Nephron (organoid): ENCODE results near the gene PHACTR1.

ENCODE experiments used
- H3K27ac Mint-ChIP-seq, 3 experiments: 2 replicates each; pipeline ENCODE4 v1.8.0; 2020; ENCODE audit warnings: mixed read lengths in 3 of 3, mild to moderate bottlenecking in 2 of 3, moderate library complexity in 1 of 3
- H3K27me3 Mint-ChIP-seq: 2 replicates; pipeline ENCODE4 v1.8.0; 2021; ENCODE audit warnings: low read depth, mild to moderate bottlenecking, moderate library complexity, mixed read lengths
- H3K36me3 Mint-ChIP-seq: 2 replicates; pipeline ENCODE4 v1.8.0; 2020; ENCODE audit warnings: low read depth, mixed read lengths
- H3K4me1 Mint-ChIP-seq: 2 replicates; pipeline ENCODE4 v1.8.0; 2020; ENCODE audit warnings: mixed read lengths
- H3K4me3 Mint-ChIP-seq, 3 experiments: 2 replicates each; pipeline ENCODE4 v1.8.0; 2020; ENCODE audit warnings: mild to moderate bottlenecking in 3 of 3, mixed read lengths in 3 of 3, moderate library complexity in 2 of 3
- H3K9me3 Mint-ChIP-seq: 2 replicates; pipeline ENCODE4 v1.8.0; 2020; ENCODE audit warnings: mixed read lengths
- TF ChIP-seq, protein P1 (sequence below), 3 experiments: fragments of 200-600 bp; sonication (generic); IDR thresholded peaks; one replicate each; pipeline ENCODE4 v1.5.0; 2021; ENCODE audit warnings: antibody characterized with exemption in 3 of 3; ENCODE audit not compliant: unreplicated experiment in 3 of 3

PHACTR1 gene

DNA sequence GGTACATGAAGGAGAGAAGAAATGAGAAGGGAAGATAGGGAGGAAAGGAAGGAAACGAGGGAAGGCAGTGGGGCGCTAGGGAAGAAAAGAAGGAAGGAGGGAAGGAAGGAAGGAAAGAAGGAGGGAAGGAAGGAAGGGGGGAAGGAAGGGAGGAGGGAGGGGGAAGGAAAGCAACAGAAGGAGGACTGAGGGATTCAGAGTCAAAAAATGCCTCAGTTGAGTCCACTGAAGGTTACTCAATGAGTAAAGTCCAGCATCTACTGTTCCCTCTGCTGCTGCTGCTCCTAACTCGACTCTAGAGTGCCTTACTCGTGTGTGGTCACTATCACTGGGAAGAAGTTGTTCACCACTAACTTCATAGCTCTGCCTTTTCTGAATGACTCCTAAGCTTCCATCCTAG, 33.8 kb downstream of the PHACTR1 start:
- no peaks in the 10 kb centered on the region for H3K36me3 Mint-ChIP-seq
- peak overlapping the region; percentile 70 to 82 (median 75) for H3K4me3 Mint-ChIP-seq
- peaks cover 5% of the 10 kb centered on the region for H3K9me3 Mint-ChIP-seq
- H3K27ac Mint-ChIP-seq = no peak overlapping the region
- TF ChIP-seq, protein P1, sequence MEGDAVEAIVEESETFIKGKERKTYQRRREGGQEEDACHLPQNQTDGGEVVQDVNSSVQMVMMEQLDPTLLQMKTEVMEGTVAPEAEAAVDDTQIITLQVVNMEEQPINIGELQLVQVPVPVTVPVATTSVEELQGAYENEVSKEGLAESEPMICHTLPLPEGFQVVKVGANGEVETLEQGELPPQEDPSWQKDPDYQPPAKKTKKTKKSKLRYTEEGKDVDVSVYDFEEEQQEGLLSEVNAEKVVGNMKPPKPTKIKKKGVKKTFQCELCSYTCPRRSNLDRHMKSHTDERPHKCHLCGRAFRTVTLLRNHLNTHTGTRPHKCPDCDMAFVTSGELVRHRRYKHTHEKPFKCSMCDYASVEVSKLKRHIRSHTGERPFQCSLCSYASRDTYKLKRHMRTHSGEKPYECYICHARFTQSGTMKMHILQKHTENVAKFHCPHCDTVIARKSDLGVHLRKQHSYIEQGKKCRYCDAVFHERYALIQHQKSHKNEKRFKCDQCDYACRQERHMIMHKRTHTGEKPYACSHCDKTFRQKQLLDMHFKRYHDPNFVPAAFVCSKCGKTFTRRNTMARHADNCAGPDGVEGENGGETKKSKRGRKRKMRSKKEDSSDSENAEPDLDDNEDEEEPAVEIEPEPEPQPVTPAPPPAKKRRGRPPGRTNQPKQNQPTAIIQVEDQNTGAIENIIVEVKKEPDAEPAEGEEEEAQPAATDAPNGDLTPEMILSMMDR (IDR thresholded peaks at IDR 0.05; ENCODE audit: unreplicated experiment in 3 of 3) = no peak
- H3K4me1 Mint-ChIP-seq = peaks cover 4% of the 10 kb centered on the region
- peaks cover 58% of the 10 kb centered on the region for H3K27me3 Mint-ChIP-seq

DNA sequence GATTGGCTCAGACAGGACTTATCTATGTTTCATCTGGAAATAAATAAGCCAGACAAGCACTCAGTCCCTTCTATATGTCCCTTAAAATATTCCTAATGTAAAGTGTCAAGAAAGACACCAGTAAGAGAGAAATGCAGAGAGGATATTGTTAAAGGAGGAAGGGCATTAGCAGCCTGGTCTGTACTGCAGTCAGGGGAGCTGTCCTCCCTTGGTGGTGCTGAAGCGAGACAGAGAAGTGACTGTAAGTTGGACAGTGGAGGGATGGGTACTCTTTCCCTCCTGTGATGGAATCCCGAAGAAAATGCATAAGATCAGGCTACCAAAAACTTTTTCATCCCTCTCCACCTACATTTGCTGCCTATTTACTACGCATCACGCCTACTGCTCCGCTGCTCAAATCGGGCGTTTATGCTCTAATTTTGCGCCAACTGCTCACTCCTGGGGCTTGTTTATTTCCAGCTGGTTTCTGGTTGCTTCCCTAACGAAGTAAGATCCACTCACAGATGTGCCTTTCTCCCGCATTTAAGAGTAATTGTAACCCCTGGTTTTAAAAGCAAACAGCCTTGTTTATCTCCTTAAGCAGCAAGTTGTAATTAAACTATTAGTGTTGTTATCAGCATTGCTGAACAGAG, 35.2 kb downstream of the PHACTR1 start:
- H3K27ac Mint-ChIP-seq = no peak overlapping the region
- H3K27me3 Mint-ChIP-seq = peaks cover 50% of the 10 kb centered on the region
- H3K9me3 Mint-ChIP-seq = peaks cover 5% of the 10 kb centered on the region
- H3K4me3 Mint-ChIP-seq = no peak overlapping the region
- H3K4me1 Mint-ChIP-seq = peaks cover 4% of the 10 kb centered on the region
- H3K36me3 Mint-ChIP-seq = no peaks in the 10 kb centered on the region
- TF ChIP-seq, protein P1 (IDR thresholded peaks at IDR 0.05; ENCODE audit: unreplicated experiment in 3 of 3) = no peak

GRCh38 chr6:12753036-12753435, 36.5 kb downstream of the PHACTR1 start:
- TF ChIP-seq, protein P1 (IDR thresholded peaks at IDR 0.05; ENCODE audit: unreplicated experiment in 3 of 3) = no peak
- H3K36me3 Mint-ChIP-seq = no peaks in the 10 kb centered on the region
- no peak overlapping the region for H3K27ac Mint-ChIP-seq
- peaks cover 2% of the 10 kb centered on the region for H3K9me3 Mint-ChIP-seq
- peaks cover 4% of the 10 kb centered on the region for H3K4me1 Mint-ChIP-seq
- H3K27me3 Mint-ChIP-seq = peaks cover 38% of the 10 kb centered on the region
- no peak overlapping the region for H3K4me3 Mint-ChIP-seq

DNA sequence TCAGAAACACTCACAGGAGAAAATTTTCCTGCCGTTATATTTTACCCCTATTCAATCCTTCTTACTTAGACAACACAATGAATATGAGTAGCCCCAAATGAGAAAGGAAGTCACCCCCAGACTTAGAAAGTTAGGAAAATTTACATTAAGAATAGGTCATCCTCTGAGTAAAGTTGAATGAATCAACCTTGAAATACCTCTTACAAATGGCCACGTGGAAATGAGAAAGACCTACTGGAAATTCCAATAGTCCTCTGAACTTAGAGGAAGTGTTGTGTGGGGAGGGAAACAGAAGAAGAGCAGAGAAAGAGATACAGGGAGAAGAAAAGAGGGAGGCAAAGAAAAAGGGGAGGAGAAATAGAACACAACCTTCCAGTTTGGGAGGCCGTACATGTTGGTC, 43.7 kb downstream of the PHACTR1 start:
- peaks cover 10% of the 10 kb centered on the region for H3K27me3 Mint-ChIP-seq
- H3K27ac Mint-ChIP-seq = no peak overlapping the region
- H3K4me1 Mint-ChIP-seq = no peaks in the 10 kb centered on the region
- no peaks in the 10 kb centered on the region for H3K36me3 Mint-ChIP-seq
- TF ChIP-seq, protein P1 (IDR thresholded peaks at IDR 0.05; ENCODE audit: unreplicated experiment in 3 of 3) = no peak
- H3K4me3 Mint-ChIP-seq = no peak overlapping the region
- H3K9me3 Mint-ChIP-seq = no peaks in the 10 kb centered on the region

GRCh38 chr6:12760911-12761310, 44.3 kb downstream of the PHACTR1 start:
- Mint-ChIP-seq H3K9me3 (no peaks in the 10 kb centered on the region), H3K27me3 (peaks cover 10% of the 10 kb centered on the region), H3K36me3 (no peaks in the 10 kb centered on the region), H3K27ac (no peak overlapping the region), H3K4me3 (no peak overlapping the region), H3K4me1 (no peaks in the 10 kb centered on the region)
- TF ChIP-seq, protein P1 (IDR thresholded peaks at IDR 0.05; ENCODE audit: unreplicated experiment in 3 of 3) = no peak
